ENCODE results near the gene HPCAL1.

The HPCAL1 gene

DNA sequence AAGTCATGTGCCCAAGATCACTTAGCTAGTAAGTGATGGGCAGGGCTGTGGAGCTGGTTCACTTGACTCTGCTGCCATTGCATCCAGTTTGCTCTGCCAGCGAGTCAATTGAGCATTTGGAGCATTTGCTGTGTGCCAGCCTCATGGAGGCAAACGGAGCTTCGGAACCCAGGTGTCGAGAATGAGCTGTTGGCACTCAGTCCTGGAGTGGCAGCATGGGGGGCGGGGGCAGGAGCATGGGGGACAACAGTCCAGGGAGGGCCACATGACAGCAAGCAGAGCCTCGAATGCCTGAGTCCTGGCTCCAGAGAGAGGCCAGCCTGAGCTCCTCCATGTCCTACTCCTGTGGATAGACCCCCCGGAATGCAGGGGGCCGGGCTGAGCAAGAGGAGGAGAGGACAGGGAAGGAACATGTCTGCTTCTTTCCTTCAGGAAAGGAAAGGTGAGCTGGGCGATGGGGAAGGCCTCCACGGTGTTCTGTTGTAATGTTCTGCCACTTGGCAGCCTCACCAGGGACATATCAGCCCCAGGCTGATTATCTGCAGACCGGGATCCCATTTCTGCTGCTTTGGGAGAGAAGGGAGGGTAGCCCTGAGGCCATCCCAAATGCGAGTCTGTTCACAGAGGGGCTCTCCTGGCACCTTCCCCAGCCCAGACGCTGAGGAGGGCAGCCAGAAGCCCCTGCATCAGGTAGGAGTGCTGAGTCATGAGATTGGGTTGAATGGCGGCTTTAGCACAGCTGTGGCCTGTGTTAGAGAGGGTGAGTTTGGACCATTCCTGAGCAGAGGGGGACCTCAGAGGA, 59.6 kb downstream of the HPCAL1 start:
- no peak overlapping the region for H3K27ac ChIP-seq

DNA sequence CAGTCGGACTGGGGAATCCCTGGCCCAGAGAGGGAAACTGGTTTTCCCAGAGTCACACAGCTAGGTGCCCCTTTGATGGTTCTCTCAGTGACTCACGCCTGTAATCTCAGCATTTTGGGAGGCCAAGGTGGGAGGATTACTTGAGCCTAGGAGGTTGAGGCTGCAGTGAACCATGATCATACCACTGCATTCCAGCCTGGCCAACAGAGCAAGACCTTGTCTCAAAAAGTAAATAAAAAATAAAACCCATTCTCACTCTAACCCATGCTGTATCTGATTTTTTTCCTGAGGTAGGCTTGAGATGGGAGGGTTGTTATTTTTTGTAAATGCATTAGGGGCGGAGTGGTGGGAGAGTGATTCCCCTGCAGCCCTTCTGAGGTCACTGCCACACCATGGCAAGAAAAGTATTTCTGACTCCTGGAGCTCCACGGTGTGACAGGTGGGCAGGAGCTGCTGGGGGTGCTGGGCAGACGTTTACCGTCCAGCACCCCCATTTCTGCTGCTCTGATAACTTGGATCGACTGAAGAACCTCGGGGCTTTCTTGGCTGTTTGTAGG, 60.3 kb downstream of the HPCAL1 start:
- Histone ChIP-seq H3K4me3 (no peak overlapping the region), H3K27ac (no peak overlapping the region)

More for the DNA sequence above, 59.6 kb downstream of the HPCAL1 start:
- H3K4me3 ChIP-seq: no peak overlapping the region

DNA sequence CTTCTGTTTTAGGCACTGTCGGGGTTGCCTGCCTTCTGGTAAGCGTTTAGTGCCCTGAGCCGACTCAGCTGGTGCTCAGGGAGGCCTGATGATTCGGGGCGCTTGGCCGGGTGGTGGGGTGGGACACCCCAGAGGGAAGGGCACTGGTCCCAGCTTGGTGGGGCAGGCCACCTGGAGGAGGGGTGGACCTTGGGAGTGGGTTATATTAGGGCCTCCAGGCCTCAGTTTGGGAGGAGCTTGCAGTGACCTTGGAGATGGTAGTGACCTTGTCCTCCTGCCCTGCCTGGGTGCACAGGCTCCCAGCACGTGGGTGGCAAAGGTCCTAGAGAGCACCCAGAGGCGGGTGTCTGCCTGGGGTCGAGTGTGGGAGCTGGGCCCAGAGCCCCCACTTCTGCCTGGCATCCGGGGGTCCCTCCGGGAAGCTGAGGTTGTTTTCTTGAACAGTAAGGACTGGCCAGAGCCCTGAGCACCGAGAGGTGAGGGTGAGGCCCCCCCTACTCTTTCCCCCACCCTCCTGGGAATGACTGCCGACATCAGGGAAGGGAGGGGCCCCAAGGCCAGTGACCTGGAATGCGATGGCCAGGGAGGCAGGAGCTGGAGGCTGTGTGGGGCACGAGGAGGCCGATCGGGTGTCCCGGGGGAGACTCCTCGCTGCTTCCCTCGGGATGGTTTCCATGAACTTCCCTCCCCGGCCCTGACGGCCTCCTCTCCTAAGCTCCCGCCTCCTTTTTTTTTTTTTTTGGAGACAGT, 61.3 kb downstream of the HPCAL1 start:
- Histone ChIP-seq H3K4me3 (no peak overlapping the region), H3K27ac (no peak overlapping the region)

DNA sequence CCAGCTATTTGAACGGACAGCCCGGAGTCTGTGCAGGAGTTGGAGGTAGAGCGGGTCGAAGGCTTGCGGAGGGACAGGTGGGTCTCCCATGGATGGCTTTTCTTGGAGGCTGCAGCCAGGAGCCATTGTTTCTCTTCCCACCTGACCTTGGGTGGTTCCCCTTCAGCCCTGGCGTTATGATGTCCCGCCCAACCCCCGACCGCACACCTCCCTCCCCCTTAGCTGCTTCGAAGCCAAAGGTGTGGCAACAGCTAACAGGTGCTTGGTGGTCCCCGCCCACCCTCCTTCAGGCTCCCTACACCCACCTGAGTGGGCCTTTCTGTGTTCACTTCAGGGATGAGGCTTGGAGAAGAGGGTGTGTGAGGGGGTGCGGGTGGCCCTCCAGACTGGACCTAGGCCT, 62.7 kb downstream of the HPCAL1 start:
- H3K27ac ChIP-seq: no peak overlapping the region
- H3K4me3 ChIP-seq: no peak overlapping the region

DNA sequence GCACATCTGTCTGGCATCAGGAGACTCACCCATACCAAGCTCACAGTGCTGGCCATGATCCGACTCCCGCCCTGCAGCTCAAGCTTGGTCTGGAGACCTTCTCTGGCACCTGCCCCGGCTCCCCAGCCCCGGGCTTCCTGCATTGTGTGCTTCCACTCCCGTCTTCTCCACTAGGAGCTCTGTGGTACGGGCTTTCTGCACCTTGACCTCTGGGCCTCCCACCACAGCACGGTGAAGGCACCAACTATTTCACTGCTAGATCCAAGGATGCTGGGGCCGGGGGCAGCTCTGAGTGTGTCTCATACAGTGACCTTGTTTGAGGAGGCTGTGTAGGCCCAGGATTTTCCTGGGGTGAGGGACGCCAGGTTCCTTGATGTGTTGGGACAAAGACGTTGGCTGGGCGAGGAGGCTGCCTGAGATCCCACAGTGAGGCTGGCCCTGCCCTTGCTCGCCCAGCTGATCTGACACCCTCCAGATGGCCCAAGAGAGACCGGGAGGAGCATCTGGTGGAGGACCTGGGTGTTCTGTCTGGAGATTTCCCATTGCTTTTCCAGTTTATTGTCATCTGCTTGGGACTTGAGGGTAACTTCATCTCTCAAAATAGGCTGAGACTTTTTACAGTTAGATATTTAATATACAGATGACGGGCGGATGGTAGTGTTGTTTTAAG, 64.0 kb downstream of the HPCAL1 start:
- Histone ChIP-seq H3K27ac (no peak overlapping the region), H3K4me3 (no peak overlapping the region)

DNA sequence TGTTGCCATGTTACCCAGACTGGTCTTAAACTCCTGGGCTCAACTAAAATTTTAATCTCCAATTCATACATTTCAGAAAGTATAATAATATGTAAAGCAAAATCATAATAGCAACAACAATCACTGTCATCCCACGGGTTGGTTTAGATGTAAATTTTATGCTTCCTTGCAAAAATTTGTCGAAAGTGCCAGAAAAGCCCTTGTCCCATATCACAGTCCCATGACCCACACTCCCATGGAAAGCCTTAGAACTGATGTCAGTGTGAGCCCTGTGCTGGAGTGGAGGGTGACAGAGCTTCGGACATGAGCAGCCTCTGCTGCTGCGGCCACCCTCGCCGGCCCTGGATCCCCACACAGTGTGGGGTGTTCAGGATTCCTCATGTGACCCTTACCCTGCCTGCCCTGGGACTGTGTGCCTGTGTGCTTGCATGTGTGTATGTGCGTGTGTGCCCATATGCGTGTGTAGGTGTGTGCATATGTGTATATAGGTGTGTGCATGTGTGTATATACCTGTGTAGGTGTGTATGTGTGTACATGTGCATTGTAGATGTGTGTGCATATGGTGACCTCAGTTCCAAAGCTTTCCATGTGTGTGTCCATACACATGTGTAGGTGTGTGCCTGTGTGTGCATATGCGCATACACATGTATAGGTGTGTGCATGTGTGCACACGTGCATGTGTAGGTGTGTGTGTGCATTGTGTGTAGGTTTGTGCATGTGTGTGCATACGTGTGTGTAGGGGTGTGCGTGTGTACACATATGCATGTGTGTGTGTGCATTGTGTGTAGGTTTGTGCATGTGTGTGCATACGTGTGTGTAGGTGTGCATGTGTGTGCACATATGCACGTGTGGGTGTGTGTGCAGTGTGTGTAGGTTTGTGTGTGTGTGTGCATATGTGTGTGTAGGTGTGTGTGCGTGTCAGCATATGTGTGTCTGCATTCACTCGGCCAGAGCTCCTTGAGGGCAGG, 65.1 kb downstream of the HPCAL1 start:
- no peak overlapping the region for H3K4me3 ChIP-seq
- no peak overlapping the region for H3K27ac ChIP-seq

DNA sequence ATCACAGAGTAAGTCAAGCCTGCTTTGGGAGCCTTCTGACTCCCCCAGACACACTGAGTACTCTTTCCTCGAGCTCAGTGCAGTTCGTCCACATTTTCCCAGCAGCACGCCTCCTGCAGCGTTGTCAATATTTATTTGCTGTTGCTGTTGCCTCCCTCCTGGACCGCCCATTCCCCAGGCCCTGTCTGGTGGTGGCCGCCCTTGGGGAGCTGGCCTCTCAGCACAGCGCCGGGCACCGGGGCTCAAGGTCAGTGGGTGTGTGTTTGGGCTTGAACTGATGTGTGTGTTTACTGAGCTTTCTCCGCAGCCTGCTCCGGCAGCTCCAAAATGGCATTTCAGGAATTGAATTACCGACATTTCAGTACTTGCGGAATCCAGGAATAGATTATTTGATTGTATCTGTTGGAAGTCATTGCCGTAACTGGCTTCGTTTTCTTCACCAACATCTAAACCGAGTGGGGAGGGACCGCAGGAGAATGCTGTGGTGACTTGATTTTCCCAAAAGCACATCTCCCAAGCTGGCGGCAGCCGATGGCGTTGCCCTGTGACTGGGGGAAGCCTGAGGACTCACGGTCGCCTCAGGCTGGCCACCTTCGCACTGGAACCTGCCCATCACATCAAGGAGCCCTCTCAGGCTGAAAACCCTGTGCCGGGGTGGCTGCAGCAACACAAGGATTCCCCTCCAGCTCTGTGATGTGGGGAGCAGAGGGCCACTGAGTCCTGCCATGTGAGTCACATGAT, 66.0 kb downstream of the HPCAL1 start:
- Histone ChIP-seq H3K27ac (no peak overlapping the region), H3K4me3 (no peak overlapping the region)

DNA sequence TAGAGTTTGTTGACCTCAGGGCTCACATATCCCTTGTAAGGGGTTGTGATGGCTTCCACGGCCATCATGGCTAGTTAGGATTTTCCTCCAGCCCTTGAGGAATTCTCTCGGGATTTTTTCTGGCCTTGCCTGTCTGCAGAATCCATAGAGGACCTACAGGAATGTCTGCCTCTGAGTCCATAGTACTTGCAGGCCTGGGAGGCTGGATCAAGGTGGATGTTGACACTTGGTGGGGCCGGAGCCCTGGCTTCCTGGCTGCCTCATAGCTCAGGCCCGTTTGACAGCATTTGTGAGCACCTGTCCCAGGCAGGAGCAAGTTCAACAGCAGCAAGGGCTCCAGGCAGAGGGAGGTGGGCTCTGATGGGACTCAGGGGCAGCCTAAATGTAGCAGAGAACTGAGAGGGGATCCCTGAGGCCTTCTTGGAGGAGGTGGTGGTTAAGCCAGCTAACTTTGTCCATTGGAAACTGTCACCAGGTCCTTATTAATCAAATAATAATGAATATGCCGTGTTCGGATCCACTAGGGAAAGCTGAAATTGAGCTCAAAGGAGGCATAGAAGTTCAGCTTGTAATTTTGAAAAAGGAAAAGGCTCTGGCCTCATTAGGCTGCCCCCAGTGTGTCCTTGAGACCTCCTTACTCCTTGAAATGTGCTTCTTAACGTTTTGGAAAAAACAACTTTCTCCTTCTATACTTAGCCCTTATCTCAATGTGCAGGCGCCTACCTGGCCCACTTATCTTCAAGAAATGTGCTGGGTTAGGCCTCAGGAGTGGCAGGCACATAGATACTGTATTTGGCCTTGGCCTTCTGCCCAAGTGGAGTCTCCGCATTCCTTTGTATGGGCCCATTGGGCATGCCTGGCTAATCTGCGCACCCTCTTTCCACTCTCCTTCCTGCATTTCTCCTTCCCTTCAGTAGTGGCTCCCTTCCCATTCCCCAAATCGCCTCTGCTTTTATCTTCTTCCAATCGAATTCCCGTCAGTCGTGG, 66.9 kb downstream of the HPCAL1 start:
- Histone ChIP-seq H3K27ac (no peak overlapping the region), H3K4me3 (no peak overlapping the region)

DNA sequence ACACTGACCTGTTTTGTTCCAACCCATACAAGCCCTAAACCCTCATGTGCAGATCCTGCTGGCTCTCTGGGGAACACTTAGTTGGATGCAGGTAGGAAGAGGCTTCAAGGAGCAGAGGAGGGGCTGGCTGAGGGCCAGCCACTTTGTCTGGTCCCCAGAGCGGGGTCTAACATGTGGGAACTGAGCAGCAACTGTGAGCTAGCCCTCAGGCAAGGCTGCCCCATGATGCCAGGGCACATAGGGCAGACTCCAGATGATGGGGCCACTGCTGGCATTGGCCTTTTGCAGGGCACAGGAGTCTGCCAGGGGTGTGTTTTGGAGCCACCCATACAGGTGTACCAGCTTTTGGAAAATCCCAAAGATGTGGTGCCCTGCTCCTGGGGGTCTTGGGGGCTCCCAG, 67.7 kb downstream of the HPCAL1 start:
- Histone ChIP-seq H3K4me3 (no peak overlapping the region), H3K27ac (no peak overlapping the region)

DNA sequence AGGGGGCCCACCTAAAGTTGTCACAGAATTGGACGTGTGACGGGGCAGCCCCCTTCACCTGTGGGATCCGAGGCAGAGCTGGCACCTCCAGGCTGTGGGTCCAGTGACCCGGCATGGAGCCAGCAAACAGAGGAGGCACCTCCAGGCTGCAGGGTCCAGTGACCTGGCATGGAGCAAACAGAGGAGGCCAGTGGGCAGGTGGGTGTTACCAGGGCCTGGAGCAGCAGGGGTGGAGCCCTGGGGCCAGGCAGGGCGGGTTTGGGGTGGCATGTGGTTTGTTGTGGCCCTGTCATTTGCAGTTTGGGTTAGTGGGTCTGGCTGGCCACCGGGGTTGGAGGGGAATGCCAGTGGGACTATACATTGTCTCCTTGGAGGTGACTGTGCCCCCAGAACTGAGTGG, 68.2 kb downstream of the HPCAL1 start:
- Histone ChIP-seq H3K27ac (no peak overlapping the region), H3K4me3 (no peak overlapping the region)

DNA sequence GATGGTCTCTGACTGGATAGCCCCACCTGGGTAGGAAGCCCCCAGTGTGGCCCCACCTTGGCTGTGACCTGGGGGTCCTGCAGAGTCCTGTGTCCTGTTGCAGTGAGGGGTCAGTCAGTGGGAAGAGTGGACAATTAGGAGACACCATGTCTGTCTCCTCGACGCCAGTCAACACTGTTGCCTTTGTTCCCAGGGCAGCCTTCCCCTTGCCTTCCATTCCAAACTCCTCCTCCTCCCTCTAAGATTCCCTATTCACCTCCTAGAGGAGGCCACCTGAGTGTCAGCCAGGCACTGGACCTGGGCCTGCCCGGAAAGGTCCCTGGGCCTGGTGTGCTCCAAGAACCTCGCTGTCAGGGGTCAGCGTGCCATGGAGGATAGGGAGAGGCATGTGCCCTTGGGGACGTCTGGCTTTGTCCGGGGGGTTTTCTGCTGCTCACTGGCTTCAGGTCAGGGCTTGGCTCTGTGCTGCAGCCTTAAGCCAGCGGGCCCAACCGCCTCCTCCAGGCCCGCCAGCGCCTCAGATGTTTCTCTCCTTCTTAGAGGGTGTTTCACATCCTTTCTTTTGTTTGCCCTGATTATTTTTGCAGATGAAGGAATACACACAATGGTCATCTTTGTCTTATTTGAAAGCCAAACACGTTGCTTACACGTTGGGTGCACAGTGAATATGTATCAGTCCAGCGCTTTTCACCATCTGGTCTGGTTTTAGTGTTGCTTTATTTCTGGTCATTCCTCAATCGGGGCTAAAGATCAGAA, 68.9 kb downstream of the HPCAL1 start:
- Histone ChIP-seq H3K27ac (no peak overlapping the region), H3K4me3 (no peak overlapping the region)

DNA sequence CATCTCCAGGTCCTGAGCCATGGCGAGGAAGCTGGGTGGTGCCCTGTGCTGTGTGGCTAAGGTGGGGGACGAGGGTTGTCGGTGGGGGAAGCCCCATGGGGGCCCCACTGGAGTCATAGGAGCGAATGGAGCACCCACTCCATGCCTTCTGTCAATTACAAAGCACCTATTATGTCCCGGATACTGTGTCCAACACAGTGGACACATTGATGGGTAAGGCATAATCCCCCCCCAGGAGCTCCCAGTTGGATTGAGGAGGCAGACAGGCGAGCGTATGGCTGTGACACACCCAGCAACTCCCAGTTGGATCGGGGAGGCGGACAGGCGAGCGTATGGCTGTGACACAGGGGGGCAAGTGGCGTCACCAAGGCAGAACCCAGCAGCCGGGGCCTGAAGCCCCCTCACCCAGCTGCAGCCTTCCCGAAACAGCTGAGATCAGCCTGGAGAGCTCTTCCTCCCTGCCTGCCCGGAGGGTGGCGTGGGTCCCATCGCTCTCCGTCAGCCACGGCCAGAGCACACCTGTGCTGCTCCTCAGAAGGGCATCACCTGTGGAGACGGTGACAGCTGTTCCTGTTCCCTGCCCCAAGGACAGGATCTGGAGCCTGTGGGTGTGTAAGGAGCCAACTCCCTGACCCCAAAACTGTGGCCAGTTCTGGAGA, 69.6 kb downstream of the HPCAL1 start:
- Histone ChIP-seq H3K27ac (no peak overlapping the region), H3K4me3 (no peak overlapping the region)

DNA sequence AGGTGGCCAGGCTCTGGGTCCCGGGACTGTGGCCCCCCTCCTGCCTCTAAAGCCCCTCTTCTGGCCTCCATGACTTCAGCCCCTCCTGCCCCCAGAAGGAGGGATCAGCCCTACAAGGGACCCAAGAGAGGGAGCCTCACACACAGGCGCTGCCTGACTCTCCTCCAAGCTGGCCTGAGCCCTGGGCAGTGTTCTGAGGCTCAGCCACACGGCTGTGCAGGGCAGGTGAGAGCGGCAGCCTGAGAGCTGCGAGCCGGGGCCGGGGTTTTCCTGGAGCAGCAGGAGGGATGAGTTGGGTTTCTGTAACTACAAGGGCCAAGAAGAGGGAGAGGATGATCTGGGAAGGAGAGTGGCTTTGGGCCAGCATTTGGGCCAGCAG, 70.1 kb downstream of the HPCAL1 start:
- no peak overlapping the region for H3K27ac ChIP-seq
- H3K4me3 ChIP-seq: no peak overlapping the region

DNA sequence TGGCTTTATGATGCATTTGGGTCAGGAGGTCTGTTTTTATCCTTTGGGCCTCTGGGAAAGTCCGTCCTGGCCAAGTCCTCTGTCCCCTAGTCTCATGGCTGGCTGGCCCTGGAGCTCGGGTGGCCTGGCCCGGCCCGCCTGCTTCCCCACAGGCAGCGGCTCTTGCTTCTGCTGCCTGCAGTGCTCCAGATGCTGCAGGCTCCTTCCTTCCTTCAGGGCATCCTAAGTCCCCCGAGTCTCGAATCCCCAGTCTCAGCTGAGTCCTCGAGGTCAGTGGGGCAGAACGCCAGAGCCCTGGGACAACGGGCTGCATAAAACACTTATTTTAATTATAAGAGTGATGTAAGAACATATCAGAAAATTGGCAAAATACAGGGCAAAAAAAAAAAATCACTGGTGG, 71.2 kb downstream of the HPCAL1 start:
- Histone ChIP-seq H3K27ac (no peak overlapping the region), H3K4me3 (no peak overlapping the region)

DNA sequence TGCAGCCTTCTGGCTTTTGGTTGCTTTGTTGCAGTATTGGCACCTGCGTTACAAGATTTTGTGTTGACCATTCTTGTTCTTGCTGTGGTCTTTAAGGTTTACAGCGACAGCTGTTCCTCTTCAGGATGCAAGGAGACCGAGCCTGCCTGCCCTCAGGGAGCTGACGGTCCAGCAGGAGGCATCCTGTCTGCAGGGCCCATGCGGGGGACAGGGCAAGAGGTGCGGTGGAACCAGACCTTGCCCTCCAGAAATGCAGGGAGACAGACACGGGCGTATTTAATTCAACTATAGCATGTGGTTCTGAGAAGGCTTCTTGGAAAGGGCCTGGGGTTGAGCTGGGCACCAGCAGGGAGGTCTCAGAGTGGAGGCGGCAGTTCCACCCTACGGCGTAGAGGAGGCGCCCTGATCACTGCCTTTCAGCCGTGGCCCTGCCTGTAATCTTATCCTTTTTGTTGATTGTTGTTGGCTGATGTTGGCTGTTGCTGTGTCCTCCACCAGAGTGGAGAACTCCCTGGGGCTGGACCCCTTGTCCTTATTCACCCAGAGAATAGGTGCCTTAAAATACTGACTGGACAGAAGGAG, 71.7 kb downstream of the HPCAL1 start:
- Histone ChIP-seq H3K27ac (no peak overlapping the region), H3K4me3 (no peak overlapping the region)

Measured in skin epidermis (tissue), 12 donors.